Right cardiac atrium (tissue), 5 donors: ENCODE results near the gene MUC3A. TPM values are rescaled to one million over a fixed set of nuclear protein-coding genes. Genes with fewer than 3 reads are reported as not detected.
"Not testable (repeated sequence)": the region's sequence is repeated elsewhere in the genome, so short reads cannot be mapped to it uniquely, and the experiment has no call there.

ENCODE experiments used
- ATAC-seq, 2 donors: fragments of 200-7000 bp; cut with Tn5 transposase; one replicate each; pipeline versions ENCODE4 v1.8.0 to v1.9.1; 2020; ENCODE audit warnings: moderate library complexity in 2 of 2, mild to moderate bottlenecking in 1 of 2
- DNase-seq, 3 donors: peaks; one replicate each; pipeline ENCODE4 v3.0.0-alpha.2; 2020
- H3K27ac ChIP-seq: one replicate; pipeline ENCODE4 v1.5.1; 2013; ENCODE audit warnings: mild to moderate bottlenecking, low read length, control low read depth, moderate library complexity
- H3K27me3 ChIP-seq: one replicate; pipeline ENCODE4 v1.6.1; 2013; ENCODE audit not compliant: control insufficient read depth, insufficient read depth
- H3K4me1 ChIP-seq: one replicate; pipeline ENCODE4 v1.6.1; 2013; ENCODE audit warnings: low read length; ENCODE audit not compliant: control insufficient read depth, insufficient read depth
- H3K4me3 ChIP-seq: one replicate; pipeline ENCODE4 v1.5.1; 2013; ENCODE audit warnings: low read length, control low read depth
- H3K9me3 ChIP-seq: one replicate; pipeline ENCODE4 v1.6.1; 2013; ENCODE audit warnings: low read length; ENCODE audit not compliant: control insufficient read depth
- WGBS: extraction: QIAGEN DNeasy Blood & Tissue Kit; methylation state at CpG from one replicate; pipeline ENCODE4 v1.1.7; 2013; 5-methylcytosine and 5-hydroxymethylcytosine counted together
- intact Hi-C, 4 donors: fragments of 100-400 bp; cut with DNase I; formaldehyde crosslinking; loops; one replicate each; pipeline versions ENCODE4 v1.11.0 to v1.14.0; 2022 to 2023
- polyA plus RNA-seq: library from polyadenylated mRNA; stranded (reverse); fragments of 200-250 nt; gene quantifications from one replicate; pipeline ENCODE4 v1.2.3, GENCODE V29; 2013
- total RNA-seq, 4 donors: library from RNA; stranded (reverse); fragmentation: NEBNext Ultra II Directional; extraction: Animal tissue kit (Norgen Biotek cat#: 25700); gene quantifications; one replicate each; pipeline ENCODE4 v1.2.1, GENCODE V29; 2021
- donor health status: healthy with polysubstance abuse.
- donor health status: DM: no; HTN: yes; CAD: no.
- donor health status: DM: no; HTN: no; CAD: no.
- donor health status: DM: no; HTN: yes; CAD: no; lungs with severe emphysema.
- donor health status: DM: yes; HTN: yes; CAD: no.

MUC3A gene
- total and polyA plus RNA-seq, 5 donors, result 0.06 to 0.63 (median 0.14) TPM

GRCh38 chr7:101000025-101000424 is 50.7 kb downstream of the MUC3A start:
- DNase-seq, H3K9me3 ChIP-seq, H3K4me1 ChIP-seq, H3K27ac ChIP-seq, H3K27me3 ChIP-seq, intact Hi-C loops, H3K4me3 ChIP-seq: not testable (repeated sequence)
- ATAC-seq, result peak in 1 of 2 donors; percentile 37
- WGBS, result 85% methylated on average over 9 of the region's 10 CpGs

- ATAC-seq, result peak in 1 of 2 donors; percentile 41
- H3K4me3 ChIP-seq, DNase-seq, H3K4me1 ChIP-seq, H3K27ac ChIP-seq, H3K9me3 ChIP-seq, intact Hi-C loops, H3K27me3 ChIP-seq: not testable (repeated sequence)
- WGBS, result 92% methylated on average over 2 of the region's 8 CpGs
These were observed 53.0 kb downstream of the MUC3A start for GRCh38 chr7:101002333-101002732.

- DNase-seq, H3K9me3 ChIP-seq, H3K27ac ChIP-seq, intact Hi-C loops, H3K4me3 ChIP-seq, H3K4me1 ChIP-seq, H3K27me3 ChIP-seq, ATAC-seq: not testable (repeated sequence)
- WGBS, result 64% methylated on average over 2 of the region's 2 CpGs
These were observed 58.0 kb downstream of the MUC3A start for GRCh38 chr7:101007361-101007760.

GRCh38 chr7:101009629-101010028 is 60.3 kb downstream of the MUC3A start:
- 72% methylated on average over 5 of the region's 5 CpGs for WGBS
- DNase-seq, result no peak
- intact Hi-C loops, result no loop called here
- no peaks in the 10 kb centered on the region for H3K9me3 ChIP-seq
- no peaks in the 10 kb centered on the region for H3K27me3 ChIP-seq
- H3K27ac ChIP-seq, result no peak overlapping the region
- H3K4me1 ChIP-seq, result no peaks in the 10 kb centered on the region
- ATAC-seq, result no peak
- H3K4me3 ChIP-seq, result no peak overlapping the region

- WGBS, result 87% methylated on average over 6 of the region's 6 CpGs
- no peak for ATAC-seq
- intact Hi-C loops, result no loop called here
These were observed 63.6 kb downstream of the MUC3A start for GRCh38 chr7:101012931-101013330.

GRCh38 chr7:101015626-101016025 is 66.3 kb downstream of the MUC3A start:
- ATAC-seq, result no peak
- no peak for DNase-seq

More at GRCh38 chr7:101012931-101013330, 63.6 kb downstream of the MUC3A start:
- H3K9me3 ChIP-seq, result no peaks in the 10 kb centered on the region
- H3K27ac ChIP-seq, result no peak overlapping the region
- no peaks in the 10 kb centered on the region for H3K27me3 ChIP-seq
- DNase-seq, result no peak
- H3K4me1 ChIP-seq, result no peaks in the 10 kb centered on the region
- no peak overlapping the region for H3K4me3 ChIP-seq

GRCh38 chr7:101017064-101017777 is 67.9 kb downstream of the MUC3A start:
- Histone ChIP-seq H3K4me3 (peak overlapping the region; percentile 37), H3K4me1 (no peaks in the 10 kb centered on the region), H3K9me3 (no peaks in the 10 kb centered on the region), H3K27ac (peak overlapping the region; percentile 38), H3K27me3 (no peaks in the 10 kb centered on the region)
- intact Hi-C loops, result no loop called here
- peak; percentile 92 to 98 for ATAC-seq
- WGBS, result 1% methylated on average over 29 of the region's 29 CpGs
- DNase-seq, result peak; percentile 86 to 90 (median 87)

More at GRCh38 chr7:101015626-101016025, 66.3 kb downstream of the MUC3A start:
- intact Hi-C loops, result no loop called here
- Histone ChIP-seq H3K4me1 (no peaks in the 10 kb centered on the region), H3K4me3 (no peak overlapping the region), H3K27me3 (no peaks in the 10 kb centered on the region), H3K9me3 (no peaks in the 10 kb centered on the region), H3K27ac (no peak overlapping the region)
- WGBS, result 77% methylated on average over 8 of the region's 8 CpGs

Other genes starting within 250 kb of the MUC3A start
- gene POP7, start 243.4 kb upstream of the MUC3A start, total RNA-seq, result 10 to 100 TPM; 21.4 to 26.4 (median 24.2) TPM
- 37.2 TPM for gene POP7, start 243.4 kb upstream of the MUC3A start, polyA plus RNA-seq
- gene EPO, start 229.1 kb upstream of the MUC3A start, total RNA-seq, result not detected
- gene EPO, start 229.1 kb upstream of the MUC3A start, polyA plus RNA-seq, result not detected
- not detected for gene ZAN, start 215.9 kb upstream of the MUC3A start, total RNA-seq
- not detected for gene ZAN, start 215.9 kb upstream of the MUC3A start, polyA plus RNA-seq
- gene EPHB4, start 122.0 kb upstream of the MUC3A start, total RNA-seq, result 10 to 100 TPM; 28.0 to 51.4 (median 33.6) TPM
- gene EPHB4, start 122.0 kb upstream of the MUC3A start, polyA plus RNA-seq, result 14.4 TPM
- 10 to 100 TPM in 3 of 4 donors, 1 to 10 TPM in 1; 9.3 to 16.9 (median 12.6) TPM for gene SLC12A9, start 96.8 kb upstream of the MUC3A start, total RNA-seq
- 6.4 TPM for gene SLC12A9, start 96.8 kb upstream of the MUC3A start, polyA plus RNA-seq
- gene TRIP6, start 82.1 kb upstream of the MUC3A start, total RNA-seq, result 10 to 100 TPM; 34.1 to 49.6 (median 46.9) TPM
- 31.4 TPM for gene TRIP6, start 82.1 kb upstream of the MUC3A start, polyA plus RNA-seq
- gene SRRT, start 74.4 kb upstream of the MUC3A start, total RNA-seq, result 10 to 100 TPM; 79.1 to 88.0 (median 82.2) TPM
- gene SRRT, start 74.4 kb upstream of the MUC3A start, polyA plus RNA-seq, result 45.8 TPM
- 1 to 10 TPM; 2.5 to 3.5 (median 3.0) TPM for gene UFSP1, start 59.8 kb upstream of the MUC3A start, total RNA-seq
- 3.6 TPM for gene UFSP1, start 59.8 kb upstream of the MUC3A start, polyA plus RNA-seq
- gene ACHE, start 53.6 kb upstream of the MUC3A start, total RNA-seq, result 10 to 100 TPM; 13.7 to 32.5 (median 22.7) TPM
- gene ACHE, start 53.6 kb upstream of the MUC3A start, polyA plus RNA-seq, result 11.3 TPM
- gene MUC12, start 20.0 kb downstream of the MUC3A start, total RNA-seq, result not detected
- gene MUC12, start 20.0 kb downstream of the MUC3A start, polyA plus RNA-seq, result 0.63 TPM
- not detected for gene MUC17, start 70.5 kb downstream of the MUC3A start, total RNA-seq
- not detected for gene MUC17, start 70.5 kb downstream of the MUC3A start, polyA plus RNA-seq
- 10 to 100 TPM; 20.0 to 24.5 (median 22.3) TPM for gene TRIM56, start 135.9 kb downstream of the MUC3A start, total RNA-seq
- gene TRIM56, start 135.9 kb downstream of the MUC3A start, polyA plus RNA-seq, result 11.4 TPM
- gene SERPINE1, start 177.6 kb downstream of the MUC3A start, total RNA-seq, result 10 to 100 TPM in 1 of 4 donors, 1 to 10 TPM in 3; 1.2 to 11.9 (median 2.2) TPM
- gene SERPINE1, start 177.6 kb downstream of the MUC3A start, polyA plus RNA-seq, result 4.5 TPM
- 10 to 100 TPM; 10.7 to 14.3 (median 12.0) TPM for gene AP1S1, start 204.9 kb downstream of the MUC3A start, total RNA-seq
- gene AP1S1, start 204.9 kb downstream of the MUC3A start, polyA plus RNA-seq, result 20.9 TPM
- not detected for gene VGF, start 216.0 kb downstream of the MUC3A start, total RNA-seq
- 0.07 TPM for gene VGF, start 216.0 kb downstream of the MUC3A start, polyA plus RNA-seq
- gene NAT16, start 230.8 kb downstream of the MUC3A start, total RNA-seq, result not detected
- not detected for gene NAT16, start 230.8 kb downstream of the MUC3A start, polyA plus RNA-seq